Measurements from ENCODE around the gene TOM1L1. TPM values are rescaled to one million over a fixed set of nuclear protein-coding genes. Genes with fewer than 3 reads are reported as not detected.

TOM1L1 gene
- total and polyA plus RNA-seq, 4 donors, result 21.4 to 119 (median 33.9) TPM

DNA sequence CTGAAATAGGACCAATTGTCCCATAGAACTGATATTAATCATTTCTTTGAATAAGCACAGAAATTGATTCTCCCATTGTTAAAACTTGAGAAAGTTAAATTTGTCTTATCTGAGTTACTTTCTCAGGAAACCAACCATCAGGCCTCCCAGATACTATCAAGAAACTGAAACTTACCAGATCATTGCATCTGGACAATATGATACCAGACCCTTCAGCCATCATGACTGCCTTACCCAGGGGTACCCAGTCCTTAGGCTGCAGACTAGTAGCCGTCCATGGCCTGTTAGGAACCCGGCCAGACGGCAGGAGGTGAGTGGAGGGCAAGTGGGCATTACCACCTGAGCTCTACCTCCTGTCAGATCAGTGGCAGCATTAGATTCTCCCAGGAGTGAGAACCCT is 75.7 kb downstream of the TOM1L1 start:
- H3K4me3 ChIP-seq (ENCODE audit: low read depth in 1 of 3, low read length in 3 of 3), result no peak overlapping the region
- WGBS, result 96% methylated on average over 3 of the region's 3 CpGs
- no peaks in the 10 kb centered on the region for H3K9me3 ChIP-seq (ENCODE audit: control insufficient read depth in 4 of 4, low read length in 3 of 4)

DNA sequence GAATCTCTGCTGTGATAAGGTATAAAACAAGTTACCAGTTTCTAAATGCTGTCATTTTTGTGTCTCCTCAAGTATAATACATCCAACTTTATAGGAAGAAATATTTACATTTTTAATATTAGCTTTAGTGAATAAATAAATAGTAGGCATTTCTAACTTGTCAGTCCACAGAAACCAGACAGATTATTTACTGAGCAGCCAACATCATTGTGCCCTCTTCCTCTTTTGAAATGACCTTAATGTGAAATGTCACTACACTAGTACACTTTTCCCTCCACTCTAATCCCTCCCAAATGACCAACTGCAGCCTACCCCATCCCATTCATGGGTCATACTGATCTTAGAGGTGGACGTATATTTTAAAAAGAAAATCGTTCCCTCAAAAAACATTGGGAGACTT is 77.1 kb downstream of the TOM1L1 start:
- Histone ChIP-seq H3K36me3 (ENCODE audit: control insufficient read depth in 4 of 4, insufficient read depth in 3 of 4, low read depth in 1 of 4, low read length in 3 of 4) (no peaks in the 10 kb centered on the region), H3K27me3 (ENCODE audit: control insufficient read depth in 4 of 4, insufficient read depth in 4 of 4, low read length in 3 of 4) (no peaks in the 10 kb centered on the region), H3K9me3 (ENCODE audit: control insufficient read depth in 4 of 4, low read length in 3 of 4) (no peaks in the 10 kb centered on the region), H3K9ac (ENCODE audit: low read depth in 1 of 2, low read length in 2 of 2) (no peak overlapping the region), H3K4me3 (ENCODE audit: low read depth in 1 of 3, low read length in 3 of 3) (no peak overlapping the region), H3K27ac (ENCODE audit: low read depth in 1 of 2, low read length in 2 of 2) (no peak overlapping the region), H3K4me1 (ENCODE audit: control insufficient read depth in 4 of 4, insufficient read depth in 4 of 4, low read length in 3 of 4) (peaks cover 0 to 2% (median 0%) of the 10 kb centered on the region in 4 donors)
- no peak for DNase-seq (ENCODE audit: low spot score)
- TF ChIP-seq EGR1 (IDR thresholded peaks at IDR 0.05; ENCODE audit: low read depth in 2 of 2) (no peak), RAD21 (IDR thresholded peaks at IDR 0.05) (no peak), JUND (IDR thresholded peaks at IDR 0.05) (no peak), YY1 (IDR thresholded peaks at IDR 0.05) (no peak), GABPA (IDR thresholded peaks at IDR 0.05 in 1 of 2, conservative IDR thresholded peaks at IDR 0.05 in 1 of 2) (no peak), HNF4A (conservative IDR thresholded peaks at IDR 0.05) (no peak)
- 98% methylated on average over 2 of the region's 2 CpGs for WGBS

More for the DNA sequence above, 75.7 kb downstream of the TOM1L1 start:
- Histone ChIP-seq H3K27me3 (ENCODE audit: control insufficient read depth in 4 of 4, insufficient read depth in 4 of 4, low read length in 3 of 4) (no peaks in the 10 kb centered on the region), H3K9ac (ENCODE audit: low read depth in 1 of 2, low read length in 2 of 2) (no peak overlapping the region), H3K27ac (ENCODE audit: low read depth in 1 of 2, low read length in 2 of 2) (no peak overlapping the region), H3K36me3 (ENCODE audit: control insufficient read depth in 4 of 4, insufficient read depth in 3 of 4, low read depth in 1 of 4, low read length in 3 of 4) (no peaks in the 10 kb centered on the region), H3K4me1 (ENCODE audit: control insufficient read depth in 4 of 4, insufficient read depth in 4 of 4, low read length in 3 of 4) (peaks cover 0 to 2% (median 0%) of the 10 kb centered on the region in 4 donors)
- no peak for DNase-seq (ENCODE audit: low spot score)
- no peak for TF ChIP-seq HNF4A (conservative IDR thresholded peaks at IDR 0.05)
- TF ChIP-seq EGR1 (IDR thresholded peaks at IDR 0.05; ENCODE audit: low read depth in 2 of 2), result no peak
- TF ChIP-seq JUND (IDR thresholded peaks at IDR 0.05), result no peak
- TF ChIP-seq GABPA (IDR thresholded peaks at IDR 0.05 in 1 of 2, conservative IDR thresholded peaks at IDR 0.05 in 1 of 2), result no peak
- TF ChIP-seq SP1 (IDR thresholded peaks at IDR 0.05), result no peak
- TF ChIP-seq TAF1 (conservative IDR thresholded peaks at IDR 0.05), result no peak
- no peak for TF ChIP-seq NR2F2 (IDR thresholded peaks at IDR 0.05)
- TF ChIP-seq, protein P1, sequence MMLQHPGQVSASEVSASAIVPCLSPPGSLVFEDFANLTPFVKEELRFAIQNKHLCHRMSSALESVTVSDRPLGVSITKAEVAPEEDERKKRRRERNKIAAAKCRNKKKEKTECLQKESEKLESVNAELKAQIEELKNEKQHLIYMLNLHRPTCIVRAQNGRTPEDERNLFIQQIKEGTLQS (IDR thresholded peaks at IDR 0.05), result no peak
- no peak for TF ChIP-seq ZBTB33 (IDR thresholded peaks at IDR 0.05)
- no peak for TF ChIP-seq HNF4G (IDR thresholded peaks at IDR 0.05)
- TF ChIP-seq FOXA1 (IDR thresholded peaks at IDR 0.05), result no peak
- TF ChIP-seq FOXA2 (IDR thresholded peaks at IDR 0.05), result no peak
- TF ChIP-seq YY1 (IDR thresholded peaks at IDR 0.05), result no peak
- TF ChIP-seq, protein P2, sequence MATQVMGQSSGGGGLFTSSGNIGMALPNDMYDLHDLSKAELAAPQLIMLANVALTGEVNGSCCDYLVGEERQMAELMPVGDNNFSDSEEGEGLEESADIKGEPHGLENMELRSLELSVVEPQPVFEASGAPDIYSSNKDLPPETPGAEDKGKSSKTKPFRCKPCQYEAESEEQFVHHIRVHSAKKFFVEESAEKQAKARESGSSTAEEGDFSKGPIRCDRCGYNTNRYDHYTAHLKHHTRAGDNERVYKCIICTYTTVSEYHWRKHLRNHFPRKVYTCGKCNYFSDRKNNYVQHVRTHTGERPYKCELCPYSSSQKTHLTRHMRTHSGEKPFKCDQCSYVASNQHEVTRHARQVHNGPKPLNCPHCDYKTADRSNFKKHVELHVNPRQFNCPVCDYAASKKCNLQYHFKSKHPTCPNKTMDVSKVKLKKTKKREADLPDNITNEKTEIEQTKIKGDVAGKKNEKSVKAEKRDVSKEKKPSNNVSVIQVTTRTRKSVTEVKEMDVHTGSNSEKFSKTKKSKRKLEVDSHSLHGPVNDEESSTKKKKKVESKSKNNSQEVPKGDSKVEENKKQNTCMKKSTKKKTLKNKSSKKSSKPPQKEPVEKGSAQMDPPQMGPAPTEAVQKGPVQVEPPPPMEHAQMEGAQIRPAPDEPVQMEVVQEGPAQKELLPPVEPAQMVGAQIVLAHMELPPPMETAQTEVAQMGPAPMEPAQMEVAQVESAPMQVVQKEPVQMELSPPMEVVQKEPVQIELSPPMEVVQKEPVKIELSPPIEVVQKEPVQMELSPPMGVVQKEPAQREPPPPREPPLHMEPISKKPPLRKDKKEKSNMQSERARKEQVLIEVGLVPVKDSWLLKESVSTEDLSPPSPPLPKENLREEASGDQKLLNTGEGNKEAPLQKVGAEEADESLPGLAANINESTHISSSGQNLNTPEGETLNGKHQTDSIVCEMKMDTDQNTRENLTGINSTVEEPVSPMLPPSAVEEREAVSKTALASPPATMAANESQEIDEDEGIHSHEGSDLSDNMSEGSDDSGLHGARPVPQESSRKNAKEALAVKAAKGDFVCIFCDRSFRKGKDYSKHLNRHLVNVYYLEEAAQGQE (IDR thresholded peaks at IDR 0.05), result no peak
- no peak for TF ChIP-seq MAX (IDR thresholded peaks at IDR 0.05)

All from liver (tissue), 9 donors.